ENCODE data around the gene ADRB2.

- TF ChIP-seq EZH2phosphoT487 (IDR thresholded peaks at IDR 0.05; ENCODE audit: borderline replicate concordance, low read depth, low read length) (no peak), CTCF (conservative IDR thresholded peaks at IDR 0.05; ENCODE audit: low read length) (no peak)
These were observed 34.2 kb downstream of the ADRB2 start for GRCh38 chr5:148860599-148860998.
